ENCODE results near the gene ASPSCR1. TPM values are rescaled to one million over a fixed set of nuclear protein-coding genes. Genes with fewer than 3 reads are reported as not detected.

ASPSCR1 gene
- total and polyA plus RNA-seq, 12 donors: 10.2 to 177 (median 27.6) TPM

DNA sequence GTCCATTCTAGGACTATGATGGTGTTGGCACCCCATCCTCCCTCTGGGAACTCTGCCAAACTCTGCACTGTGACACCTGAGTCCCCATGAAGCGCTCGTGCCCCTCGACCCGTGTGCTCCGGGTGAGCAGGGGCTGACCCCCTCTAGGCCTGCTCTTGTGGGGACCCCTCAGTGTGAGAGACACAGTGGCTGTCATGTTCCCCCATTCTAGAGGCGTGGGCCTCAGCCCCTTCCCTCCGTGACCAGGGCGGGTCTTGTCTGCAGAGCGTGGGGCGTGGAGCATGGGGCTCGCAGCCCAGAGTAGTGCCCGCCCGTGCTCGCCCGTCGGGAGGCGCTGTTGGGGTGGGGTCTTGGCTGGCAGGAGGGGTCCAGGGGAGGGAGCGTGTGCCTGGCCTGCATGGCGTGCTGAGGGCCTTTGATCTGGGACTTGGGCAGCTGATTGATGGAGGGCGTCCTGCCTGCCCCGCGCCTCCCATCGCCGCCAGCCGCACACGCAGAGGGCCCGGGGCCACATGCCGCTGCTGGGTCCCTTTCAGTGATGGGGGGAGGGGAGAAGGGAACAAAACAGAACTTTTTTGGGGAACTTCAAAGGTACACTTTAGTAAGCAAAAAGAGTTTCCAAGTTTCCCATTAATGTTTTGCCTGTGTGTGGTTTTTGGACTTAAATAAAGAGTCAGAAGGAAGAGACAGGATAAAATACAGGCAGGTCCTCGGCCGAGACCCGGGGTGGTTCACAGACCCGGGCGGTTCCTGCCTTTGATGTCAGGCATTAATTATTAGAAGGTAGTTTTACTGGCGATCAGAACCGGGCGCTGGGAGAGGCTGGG, 22.8 kb downstream of the ASPSCR1 start:
- H3K4me3 ChIP-seq: no peak overlapping the region
- no peaks in the 10 kb centered on the region for H3K27me3 ChIP-seq
- TF ChIP-seq POLR2A (IDR thresholded peaks at IDR 0.05): no peak
- TF ChIP-seq, protein P1, sequence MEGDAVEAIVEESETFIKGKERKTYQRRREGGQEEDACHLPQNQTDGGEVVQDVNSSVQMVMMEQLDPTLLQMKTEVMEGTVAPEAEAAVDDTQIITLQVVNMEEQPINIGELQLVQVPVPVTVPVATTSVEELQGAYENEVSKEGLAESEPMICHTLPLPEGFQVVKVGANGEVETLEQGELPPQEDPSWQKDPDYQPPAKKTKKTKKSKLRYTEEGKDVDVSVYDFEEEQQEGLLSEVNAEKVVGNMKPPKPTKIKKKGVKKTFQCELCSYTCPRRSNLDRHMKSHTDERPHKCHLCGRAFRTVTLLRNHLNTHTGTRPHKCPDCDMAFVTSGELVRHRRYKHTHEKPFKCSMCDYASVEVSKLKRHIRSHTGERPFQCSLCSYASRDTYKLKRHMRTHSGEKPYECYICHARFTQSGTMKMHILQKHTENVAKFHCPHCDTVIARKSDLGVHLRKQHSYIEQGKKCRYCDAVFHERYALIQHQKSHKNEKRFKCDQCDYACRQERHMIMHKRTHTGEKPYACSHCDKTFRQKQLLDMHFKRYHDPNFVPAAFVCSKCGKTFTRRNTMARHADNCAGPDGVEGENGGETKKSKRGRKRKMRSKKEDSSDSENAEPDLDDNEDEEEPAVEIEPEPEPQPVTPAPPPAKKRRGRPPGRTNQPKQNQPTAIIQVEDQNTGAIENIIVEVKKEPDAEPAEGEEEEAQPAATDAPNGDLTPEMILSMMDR (IDR thresholded peaks at IDR 0.05): no peak
- no peak for DNase-seq
- no peaks in the 10 kb centered on the region for H3K36me3 ChIP-seq (replicated peaks in 1 of 2)
- no peak overlapping the region for H3K27ac ChIP-seq
- WGBS, 4 donors: 80 to 89% (median 84%) methylated on average over 17 to 36 of the region's 36 CpGs
- intact Hi-C loops (cut with DNase I): no loop called here
- H3K9me3 ChIP-seq (replicated peaks in 1 of 3): no peaks in the 10 kb centered on the region
- H3K4me1 ChIP-seq (replicated peaks in 1 of 2): peaks cover 4 to 12% of the 10 kb centered on the region in 2 donors

DNA sequence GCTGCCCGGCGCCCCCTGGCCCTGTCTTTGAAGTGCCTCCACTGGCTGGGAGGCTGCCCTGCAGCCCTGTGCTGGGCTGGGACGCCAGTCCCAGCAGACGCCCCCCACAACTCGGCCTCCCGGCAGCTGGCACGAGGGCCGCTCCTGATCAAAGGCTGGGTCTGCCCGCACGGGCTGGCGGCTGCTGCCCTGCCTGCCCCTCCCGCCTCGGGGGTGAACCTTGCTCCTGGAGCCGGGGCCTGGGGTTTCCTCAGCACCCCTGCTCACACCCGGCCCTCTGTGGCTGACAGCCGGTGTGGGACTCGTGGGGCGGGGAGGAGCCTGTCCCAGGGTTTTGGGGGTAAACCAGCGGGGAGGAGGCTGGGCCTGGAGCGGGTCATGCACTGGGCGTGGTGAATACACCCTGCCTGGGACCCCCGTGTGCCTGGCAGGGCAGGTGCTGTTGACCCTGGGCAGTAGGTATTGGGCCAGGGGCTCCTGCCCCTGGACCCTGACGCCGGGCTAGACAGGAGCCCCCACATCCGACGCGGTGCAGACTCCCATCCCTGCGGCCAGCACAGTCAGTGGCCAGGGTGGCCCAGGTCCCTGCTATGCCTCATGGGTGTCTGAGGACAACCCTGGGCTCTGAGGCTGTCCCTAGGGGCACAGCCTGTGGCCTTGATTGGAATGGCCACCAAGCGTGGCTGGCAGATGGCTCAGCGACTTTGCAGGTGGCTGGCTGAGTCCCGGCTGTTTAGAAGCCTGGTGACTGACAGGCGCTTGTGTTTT, 23.6 kb downstream of the ASPSCR1 start:
- 81 to 89% (median 86%) methylated on average over 9 to 32 of the region's 32 CpGs for WGBS, 4 donors
- Histone ChIP-seq H3K4me3 (no peak overlapping the region), H3K27ac (no peak overlapping the region), H3K27me3 (no peaks in the 10 kb centered on the region), H3K9me3 (replicated peaks in 1 of 3) (no peaks in the 10 kb centered on the region), H3K4me1 (replicated peaks in 1 of 2) (peaks cover 4 to 12% of the 10 kb centered on the region in 2 donors), H3K36me3 (replicated peaks in 1 of 2) (no peaks in the 10 kb centered on the region)
- DNase-seq: no peak
- TF ChIP-seq, protein P1 (IDR thresholded peaks at IDR 0.05): no peak
- TF ChIP-seq POLR2A (IDR thresholded peaks at IDR 0.05): no peak
- intact Hi-C loops (cut with DNase I): no loop called here

DNA sequence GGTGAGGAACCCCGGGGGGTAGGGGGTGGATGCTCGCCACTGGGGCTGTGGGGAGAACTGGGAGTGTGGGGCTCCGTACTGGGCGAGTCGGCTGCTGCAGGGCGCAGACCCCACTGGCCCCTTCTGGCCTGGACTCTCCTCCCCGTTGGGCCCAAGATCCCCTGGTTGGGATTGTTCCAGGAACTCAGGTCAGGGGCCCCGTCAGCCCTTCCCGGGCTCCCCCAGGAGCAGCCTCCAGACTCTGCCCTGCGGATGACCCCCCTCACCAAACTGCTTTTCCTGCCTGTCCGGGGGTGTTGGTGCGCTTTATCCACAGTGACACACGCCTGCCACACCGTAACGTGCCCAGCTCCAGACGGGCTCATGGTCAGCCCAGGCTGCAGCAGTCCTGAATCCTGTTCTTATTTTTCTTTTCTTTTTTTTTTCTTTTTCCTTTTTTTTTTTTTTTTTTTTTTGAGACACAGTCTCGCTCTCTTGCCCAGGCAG, 24.2 kb downstream of the ASPSCR1 start:
- intact Hi-C loops (cut with DNase I): no loop called here
- Histone ChIP-seq H3K36me3 (replicated peaks in 1 of 2) (no peaks in the 10 kb centered on the region), H3K9me3 (replicated peaks in 1 of 3) (no peaks in the 10 kb centered on the region), H3K4me3 (no peak overlapping the region), H3K27ac (no peak overlapping the region), H3K27me3 (no peaks in the 10 kb centered on the region), H3K4me1 (replicated peaks in 1 of 2) (peaks cover 4 to 12% of the 10 kb centered on the region in 2 donors)
- TF ChIP-seq POLR2A (IDR thresholded peaks at IDR 0.05): no peak
- TF ChIP-seq, protein P1 (IDR thresholded peaks at IDR 0.05): no peak
- 85 to 90% (median 88%) methylated on average over 10 to 17 of the region's 17 CpGs for WGBS, 4 donors
- DNase-seq: no peak
